Measurements from ENCODE around the gene TPRA1. TPM values are rescaled to one million over a fixed set of nuclear protein-coding genes. Genes with fewer than 3 reads are reported as not detected.

The TPRA1 gene
- total and polyA plus RNA-seq, 2 of the 4 experiments (the other 2 are of a cell fraction), result 17.9 to 40.1 TPM

- H2BK120ac ChIP-seq (ENCODE audit: low read depth, low read length), result no peak overlapping the region
- H2BK15ac ChIP-seq (ENCODE audit: low read depth, low read length), result no peak overlapping the region
- no peak overlapping the region for H3K9ac ChIP-seq (ENCODE audit: low read depth, low read length)
- no peak overlapping the region for H3K18ac ChIP-seq (ENCODE audit: low read depth, low read length)
- H3K56ac ChIP-seq (ENCODE audit: extremely low read depth, insufficient read depth, low read length), result no peak overlapping the region
- peaks cover 54% of the 10 kb centered on the region for H3K27me3 ChIP-seq (ENCODE audit: control insufficient read depth, insufficient read depth, low read length)
- H3K4me3 ChIP-seq (ENCODE audit: insufficient read depth, low read depth, low read length), result no peak overlapping the region
- H2AK5ac ChIP-seq (ENCODE audit: low read depth, low read length), result no peak overlapping the region
- H2BK5ac ChIP-seq (ENCODE audit: low read depth, low read length, poor library complexity, severe bottlenecking), result no peak overlapping the region
- POLR2A ChIA-PET (ENCODE audit: unreplicated experiment), result no interaction called here
- dilution Hi-C loops (cut with HindIII; ENCODE audit: low sequenced_read_pairs, unreplicated experiment), result no loop called here
- H4K91ac ChIP-seq (ENCODE audit: insufficient read depth, low read depth, low read length), result no peak overlapping the region
- no peaks in the 10 kb centered on the region for H4K20me1 ChIP-seq (ENCODE audit: insufficient read depth, low read length)
- CTCF ChIA-PET, result no interaction called here
- no peaks in the 10 kb centered on the region for H3K36me3 ChIP-seq (ENCODE audit: control insufficient read depth, insufficient read depth, low read length)
- no peak overlapping the region for H3K14ac ChIP-seq (replicated peaks; ENCODE audit: low read depth, low read length)
- in situ Hi-C loops (cut with MboI; ENCODE audit: low sequenced_read_pairs), result no loop called here
- H3K79me1 ChIP-seq (ENCODE audit: low read depth in 1 of 2, low read length in 2 of 2), result no peaks in the 10 kb centered on the region
- H3K9me3 ChIP-seq (ENCODE audit: control insufficient read depth, insufficient read depth, low read length), result no peaks in the 10 kb centered on the region
- BruUV-seq (replicated peaks), result no TSS peak
- no peak overlapping the region for H3K27ac ChIP-seq (ENCODE audit: insufficient read depth, low read length)
- no peak overlapping the region for H3K4me2 ChIP-seq (ENCODE audit: low read depth, low read length)
- H4K5ac ChIP-seq (ENCODE audit: low read depth, low read length), result no peak overlapping the region
- DNase-seq (no peak), ATAC-seq (ENCODE audit: low read depth) (no peak)
- H3K4ac ChIP-seq (ENCODE audit: low read depth, low read length), result no peak overlapping the region
- no peak overlapping the region for H2AFZ ChIP-seq (replicated peaks; ENCODE audit: low read length, poor library complexity)
- no peak overlapping the region for H3K23ac ChIP-seq (ENCODE audit: low read depth, low read length)
- H4K8ac ChIP-seq (ENCODE audit: low read depth in 2 of 2, low read length in 2 of 2), result no peak overlapping the region
- TF ChIP-seq RAD21 (IDR thresholded peaks at IDR 0.05; ENCODE audit: low read length) (no peak), POLR2A (IDR thresholded peaks at IDR 0.05; ENCODE audit: low read depth, low read length) (no peak), NFE2L2 (IDR thresholded peaks at IDR 0.05; ENCODE audit: low read depth, low read length) (no peak), RFX5 (IDR thresholded peaks at IDR 0.05; ENCODE audit: low read depth, low read length) (no peak), MAZ (IDR thresholded peaks at IDR 0.05; ENCODE audit: borderline replicate concordance, low read depth, low read length) (no peak)
- no peaks in the 10 kb centered on the region for H3K9me1 ChIP-seq (ENCODE audit: insufficient read depth, low read length)
- intact Hi-C loops (cut with micrococcal nuclease), result no loop called here
- no peak overlapping the region for H2BK20ac ChIP-seq (ENCODE audit: low read depth, low read length)
- no peaks in the 10 kb centered on the region for H3K4me1 ChIP-seq (ENCODE audit: control insufficient read depth, insufficient read depth, low read length)
- no peak overlapping the region for H2AK9ac ChIP-seq (replicated peaks; ENCODE audit: low read depth, low read length, poor library complexity)
- 20% methylated on average over 2 of the region's 5 CpGs; no CpG with 5 or more reads in 1 of the 2 experiments for WGBS, 2 experiments (ENCODE audit: extremely low coverage in 2 of 2, insufficient read length in 1 of 2)
Observed at GRCh38 chr3:127538569-127538968, 52.0 kb downstream of the TPRA1 start.
